Gastroesophageal sphincter (tissue), 3 donors: ENCODE measurements around the gene HRH1.

Source experiments
- POLR2A ChIP-seq, 2 donors: fragments of 450-650 bp; IDR thresholded peaks; one replicate each; pipeline ENCODE4 v1.6.1; 2017; ENCODE audit warnings: antibody characterized with exemption in 2 of 2, mild to moderate bottlenecking in 2 of 2, moderate library complexity in 1 of 2
- POLR2AphosphoS5 ChIP-seq: sonication (generic); formaldehyde crosslinking; IDR thresholded peaks from one replicate; pipeline ENCODE4 v1.6.1; 2017; ENCODE audit warnings: antibody characterized with exemption
- TF ChIP-seq, protein P1 (sequence below), 4 experiments: fragments of 200-600 bp in 2 of 4; fragments of 450-650 bp in 2 of 4; sonication (generic) in 1 of 4; IDR thresholded peaks; one replicate each; pipeline ENCODE4 v1.5.1; 2017 to 2019; ENCODE audit warnings: antibody characterized with exemption in 4 of 4, mild to moderate bottlenecking in 2 of 4, moderate library complexity in 2 of 4

DNA sequence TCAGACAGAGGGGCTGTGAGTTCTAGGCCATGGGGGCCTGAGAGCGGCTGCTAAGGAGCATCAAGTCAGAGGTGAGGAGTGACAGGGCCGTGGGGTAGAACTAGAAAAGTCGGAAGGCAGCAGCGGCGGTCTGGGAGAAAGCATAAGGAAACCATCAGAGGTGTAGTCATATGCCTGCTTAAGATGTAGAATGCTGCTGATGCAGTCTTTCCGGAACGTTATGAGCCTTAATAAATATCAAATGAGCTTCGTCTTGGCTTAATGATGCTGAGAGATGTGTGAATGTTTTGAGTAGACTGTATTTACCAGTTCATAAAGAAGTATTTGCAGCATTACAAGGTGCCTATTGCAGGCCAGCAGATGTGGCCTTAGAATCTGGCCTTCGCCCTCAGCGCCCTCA, 133.1 kb downstream of the HRH1 start:
- TF ChIP-seq POLR2A (IDR thresholded peaks at IDR 0.05) (no peak), POLR2AphosphoS5 (no peak)
- TF ChIP-seq, protein P1, sequence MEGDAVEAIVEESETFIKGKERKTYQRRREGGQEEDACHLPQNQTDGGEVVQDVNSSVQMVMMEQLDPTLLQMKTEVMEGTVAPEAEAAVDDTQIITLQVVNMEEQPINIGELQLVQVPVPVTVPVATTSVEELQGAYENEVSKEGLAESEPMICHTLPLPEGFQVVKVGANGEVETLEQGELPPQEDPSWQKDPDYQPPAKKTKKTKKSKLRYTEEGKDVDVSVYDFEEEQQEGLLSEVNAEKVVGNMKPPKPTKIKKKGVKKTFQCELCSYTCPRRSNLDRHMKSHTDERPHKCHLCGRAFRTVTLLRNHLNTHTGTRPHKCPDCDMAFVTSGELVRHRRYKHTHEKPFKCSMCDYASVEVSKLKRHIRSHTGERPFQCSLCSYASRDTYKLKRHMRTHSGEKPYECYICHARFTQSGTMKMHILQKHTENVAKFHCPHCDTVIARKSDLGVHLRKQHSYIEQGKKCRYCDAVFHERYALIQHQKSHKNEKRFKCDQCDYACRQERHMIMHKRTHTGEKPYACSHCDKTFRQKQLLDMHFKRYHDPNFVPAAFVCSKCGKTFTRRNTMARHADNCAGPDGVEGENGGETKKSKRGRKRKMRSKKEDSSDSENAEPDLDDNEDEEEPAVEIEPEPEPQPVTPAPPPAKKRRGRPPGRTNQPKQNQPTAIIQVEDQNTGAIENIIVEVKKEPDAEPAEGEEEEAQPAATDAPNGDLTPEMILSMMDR (IDR thresholded peaks at IDR 0.05), result no peak
